Hepatic stellate cell (primary cell): ENCODE results near the gene FYB2.

Experiments
- DNase-seq: peaks from one replicate; pipeline ENCODE4 v3.0.0; 2011; ENCODE audit warnings: low spot score

Gene FYB2

DNA sequence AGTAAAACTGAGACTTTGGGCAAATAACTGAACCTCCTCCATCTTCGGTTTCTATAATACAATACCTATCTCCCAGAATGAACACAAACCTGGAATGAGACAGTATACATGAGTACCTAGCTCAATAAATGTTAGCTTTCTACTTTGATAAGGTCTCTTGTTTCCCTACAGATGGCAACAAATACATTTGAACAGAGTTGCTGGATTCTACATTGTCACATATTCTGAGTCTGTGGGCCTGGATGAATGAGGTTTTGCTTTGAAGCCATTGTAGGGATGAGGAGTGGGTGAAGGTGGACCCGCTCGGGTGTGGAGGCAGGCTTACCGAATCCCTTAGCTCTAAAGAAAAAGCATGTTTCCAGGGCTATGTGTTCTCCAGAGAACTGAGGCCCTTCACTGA lies 13.9 kb upstream of the FYB2 start:
- DNase-seq: no peak

DNA sequence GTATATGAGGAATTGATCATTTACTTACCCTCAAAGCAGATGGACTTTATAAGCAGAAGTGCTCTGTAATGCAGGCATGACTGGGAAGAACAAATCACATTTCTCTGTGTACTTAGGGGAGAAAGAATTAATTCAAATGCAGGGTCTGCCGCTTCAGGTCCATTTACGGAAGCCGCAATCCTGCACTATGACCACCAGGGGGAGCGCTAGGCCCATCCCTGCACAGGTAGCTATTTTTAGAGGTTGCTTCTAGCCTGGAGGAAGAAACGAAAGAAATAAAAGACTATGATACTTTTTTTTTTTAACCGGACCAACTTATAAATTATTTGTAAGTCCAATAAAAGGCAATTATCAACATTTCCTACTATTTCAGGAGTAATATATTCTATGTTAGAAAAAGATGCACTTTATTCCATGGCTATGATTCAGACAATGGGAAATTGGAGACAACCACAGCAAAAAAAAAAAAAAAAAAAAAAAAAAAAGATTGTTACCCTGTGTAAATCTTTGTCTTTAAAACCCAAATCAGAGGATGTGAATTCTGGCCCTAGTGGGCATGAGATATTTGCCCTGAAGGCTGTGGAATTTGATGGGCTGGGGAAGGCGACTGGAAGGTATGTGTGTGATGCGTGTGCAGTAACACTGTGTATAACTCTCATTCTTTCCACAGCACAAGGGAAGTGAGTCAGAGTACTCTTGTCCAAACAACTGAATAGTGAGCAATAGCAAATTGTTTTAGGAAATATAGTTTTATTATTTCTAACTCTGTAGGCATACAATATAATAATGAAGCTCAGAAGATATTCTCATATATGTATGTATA lies 12.9 kb upstream of the FYB2 start:
- DNase-seq: peak; percentile 74

DNA sequence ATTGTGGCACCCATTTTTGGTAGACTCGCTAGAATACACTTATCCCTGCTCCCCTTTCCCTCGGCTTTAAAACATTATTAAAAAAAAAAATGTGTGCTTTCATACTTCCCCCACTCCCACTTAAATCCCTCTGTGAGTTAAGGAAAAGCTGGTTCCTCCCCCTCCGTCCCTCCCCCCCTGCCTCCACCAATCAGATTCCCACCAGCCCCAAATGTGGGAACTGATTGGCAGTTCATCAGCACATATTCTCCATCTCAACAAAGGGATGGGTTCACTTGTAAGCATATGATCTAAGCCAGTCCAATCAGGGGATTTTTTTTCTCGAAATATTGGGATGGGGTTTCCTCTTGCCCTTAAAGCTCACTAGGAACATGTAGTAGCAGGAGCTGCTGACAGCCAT lies 10.8 kb upstream of the FYB2 start:
- no peak for DNase-seq

DNA sequence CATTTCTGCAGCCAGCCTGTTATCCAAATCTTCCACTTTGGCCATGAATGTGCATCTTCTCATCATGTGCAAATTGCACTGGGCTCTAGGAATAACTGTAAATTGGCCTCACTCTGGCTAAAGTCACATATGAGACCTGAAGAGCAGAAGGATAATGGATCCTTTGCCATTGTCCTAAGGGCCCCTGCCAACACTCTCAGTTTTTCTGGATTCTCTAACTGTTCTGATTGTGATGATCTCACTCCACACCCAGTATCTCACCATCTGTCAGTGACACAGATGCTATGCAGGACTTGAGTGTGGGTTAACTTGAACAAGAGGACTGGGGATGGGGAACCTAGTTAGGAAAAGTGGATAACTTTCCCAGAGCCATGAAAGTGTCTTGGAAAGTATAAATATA lies 8.5 kb upstream of the FYB2 start:
- no peak for DNase-seq

DNA sequence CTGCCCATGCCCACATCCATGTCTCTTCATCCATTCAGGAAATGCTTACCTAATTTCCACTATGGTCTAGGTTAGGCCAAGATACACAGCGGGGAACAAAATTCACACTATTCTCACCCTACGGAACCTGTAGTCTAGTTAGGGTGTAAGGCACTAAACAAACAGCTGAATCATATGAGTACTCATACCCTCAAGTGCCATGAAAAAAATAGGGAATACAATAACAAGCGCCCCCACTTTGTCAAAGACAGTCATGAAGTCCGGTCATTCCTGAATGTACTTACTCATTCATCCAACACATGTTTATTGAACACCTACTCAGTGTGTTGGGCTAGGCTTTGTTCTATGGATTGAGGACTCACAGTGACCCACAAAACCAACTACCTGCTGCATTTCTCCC lies 6.2 kb upstream of the FYB2 start:
- no peak for DNase-seq

DNA sequence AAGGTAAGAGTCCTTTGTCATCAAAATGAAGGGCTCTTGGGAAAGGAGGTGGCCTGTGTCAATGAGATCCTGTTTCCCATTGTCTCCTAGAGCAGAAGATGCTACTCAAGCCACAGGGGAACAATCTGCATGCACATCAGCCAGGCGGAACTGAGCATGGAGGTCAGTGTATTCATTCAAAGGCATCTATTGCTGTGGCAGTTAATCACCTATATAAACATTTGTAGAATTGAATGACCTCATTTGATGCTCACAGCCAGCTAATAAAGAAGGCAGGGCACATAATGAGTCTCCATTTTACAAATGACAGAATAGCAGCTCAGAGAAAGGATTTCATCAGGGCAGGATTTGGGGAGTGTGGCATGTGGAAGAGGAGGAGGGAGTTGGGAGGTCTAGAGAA lies 5.7 kb upstream of the FYB2 start:
- DNase-seq: no peak

DNA sequence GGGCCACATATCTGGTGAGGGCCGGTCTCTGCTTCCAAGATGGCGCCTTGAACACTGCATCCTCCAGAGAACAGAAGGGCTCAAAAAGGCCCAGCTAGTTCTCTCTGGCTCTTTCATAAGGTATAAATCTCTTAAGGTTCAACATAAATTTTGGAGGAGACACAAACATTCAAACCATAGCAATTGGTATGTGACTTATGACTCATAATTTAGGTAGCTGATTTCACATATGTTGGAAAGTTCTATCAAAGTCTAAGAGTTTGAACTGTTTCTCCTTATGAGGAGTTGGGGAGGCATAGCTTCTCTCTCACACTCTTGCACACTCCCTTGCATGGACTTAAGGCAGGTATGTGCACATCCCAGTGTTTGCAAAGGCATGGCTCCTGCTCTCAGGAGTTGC lies 5.1 kb upstream of the FYB2 start:
- no peak for DNase-seq

DNA sequence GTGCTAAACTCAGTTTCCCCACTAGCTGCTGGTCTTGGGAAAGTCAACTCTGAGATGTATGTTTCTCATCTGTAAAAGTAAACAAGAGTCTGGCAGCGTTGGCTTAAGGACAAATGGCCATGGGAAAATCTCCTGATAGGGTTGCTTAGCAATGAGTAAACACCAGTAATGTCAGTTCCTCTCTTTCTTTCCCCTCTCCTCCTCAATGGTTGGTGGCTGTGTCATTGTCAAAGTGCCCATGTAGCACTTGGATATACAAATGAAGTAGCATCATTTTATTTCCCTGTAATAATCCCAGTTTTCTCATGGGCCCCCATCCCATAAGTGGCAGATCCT lies 2.2 kb upstream of the FYB2 start:
- peak; percentile 38 for DNase-seq

DNA sequence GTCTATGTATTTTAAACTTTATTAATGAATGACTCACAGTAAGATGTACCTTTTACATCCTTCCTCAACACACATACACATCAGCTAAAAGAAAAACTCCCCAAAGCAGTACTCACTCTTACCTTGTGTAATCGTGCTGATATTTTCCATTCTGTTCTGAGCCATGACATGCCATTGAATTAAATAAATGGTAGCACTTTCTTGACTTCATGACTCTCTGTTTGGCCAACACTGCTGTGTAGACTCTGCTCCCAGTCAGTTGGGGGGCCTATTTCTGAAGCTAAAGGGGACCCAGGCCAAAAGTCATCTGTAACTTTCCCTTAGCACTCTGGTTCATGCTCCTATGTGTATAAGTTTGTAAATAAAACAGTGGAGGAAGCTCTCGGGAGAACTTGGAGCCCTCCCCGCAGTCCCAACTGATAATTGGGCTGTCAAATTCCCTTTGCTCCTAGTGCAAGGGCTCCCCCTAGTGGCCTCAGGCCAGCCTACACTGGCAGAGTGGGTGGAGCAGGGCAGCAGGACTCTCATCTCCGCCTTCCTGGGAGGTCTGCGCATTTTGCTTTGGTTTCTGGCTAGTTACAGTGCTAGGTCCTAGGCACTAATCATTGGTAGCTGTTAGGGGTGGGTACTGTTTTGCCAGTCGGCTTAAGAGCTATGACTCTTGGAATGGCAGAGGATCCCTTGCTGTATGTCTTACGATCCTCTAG lies 1.7 kb upstream of the FYB2 start:
- DNase-seq: peak; percentile 77

DNA sequence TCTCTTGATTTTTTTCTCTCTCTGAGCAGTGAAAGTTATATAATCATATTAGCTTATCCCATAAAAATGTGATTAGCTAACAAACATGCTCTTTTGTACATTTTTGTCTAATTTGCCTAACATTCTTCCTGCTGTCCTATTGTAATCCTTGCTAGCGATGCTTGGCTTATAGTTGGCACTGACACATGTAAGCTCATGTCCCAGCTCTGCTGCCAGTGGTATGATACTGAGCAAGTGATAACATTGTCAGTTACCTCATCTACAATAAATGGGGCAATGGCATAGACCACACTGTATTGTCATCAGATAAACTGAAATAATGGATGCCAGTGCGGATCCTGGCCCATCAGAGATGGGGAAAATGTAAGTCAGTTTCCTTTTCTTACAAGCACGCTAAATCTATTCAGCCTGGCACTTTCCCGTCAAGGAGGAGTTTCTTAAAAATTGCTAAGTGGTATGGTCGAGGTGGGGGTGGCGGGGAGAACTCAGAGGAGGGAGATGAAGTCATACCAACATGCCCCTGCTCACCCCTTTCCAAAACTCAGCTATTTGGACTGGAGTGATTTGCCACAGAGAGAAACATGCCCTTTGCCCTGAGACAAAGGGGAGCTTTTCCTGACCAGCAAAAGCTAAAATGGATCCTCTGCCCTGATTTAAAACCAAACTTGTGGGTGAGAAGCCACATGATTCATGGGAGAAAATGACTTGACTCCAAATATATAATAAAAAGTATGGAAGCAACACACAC lies 1.3 kb downstream of the FYB2 start:
- DNase-seq: no peak

DNA sequence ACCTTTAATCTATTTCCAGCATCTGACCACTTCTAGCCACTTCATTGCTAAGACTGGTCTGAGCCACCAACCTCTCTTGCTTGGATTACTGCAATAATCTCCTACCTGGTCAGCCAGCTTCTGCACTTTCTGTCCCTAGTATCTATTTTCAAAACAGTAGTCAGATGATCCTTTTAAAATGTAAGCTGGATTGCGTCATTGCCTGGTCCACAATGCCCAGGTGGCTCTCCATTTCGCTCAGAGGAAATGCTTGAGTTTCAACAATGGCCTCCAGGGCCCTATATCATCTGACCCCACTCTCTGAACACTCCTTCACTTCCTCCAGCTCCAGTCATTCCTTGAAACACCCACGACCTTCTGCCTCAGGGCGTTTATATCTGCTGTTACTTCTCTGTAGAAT lies 2.3 kb downstream of the FYB2 start:
- no peak for DNase-seq

DNA sequence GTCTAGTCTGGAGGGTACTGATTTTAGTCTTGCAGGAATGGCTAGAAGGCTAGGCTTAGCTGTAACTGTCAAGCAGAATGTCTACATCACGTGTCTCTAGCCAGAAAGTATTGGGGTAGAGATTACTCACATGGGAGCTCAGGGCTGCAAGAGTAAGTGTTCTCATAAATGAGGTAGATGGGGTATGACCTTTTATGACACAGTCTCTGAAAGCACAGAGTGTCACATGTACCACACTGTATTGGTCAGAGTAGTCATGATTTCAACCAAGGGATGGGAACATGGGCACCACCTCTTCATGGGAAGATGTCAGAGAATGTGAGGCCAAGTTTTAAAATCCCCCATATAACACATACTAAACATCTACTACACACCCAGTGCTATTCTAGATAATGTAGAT lies 2.9 kb downstream of the FYB2 start:
- DNase-seq: no peak

DNA sequence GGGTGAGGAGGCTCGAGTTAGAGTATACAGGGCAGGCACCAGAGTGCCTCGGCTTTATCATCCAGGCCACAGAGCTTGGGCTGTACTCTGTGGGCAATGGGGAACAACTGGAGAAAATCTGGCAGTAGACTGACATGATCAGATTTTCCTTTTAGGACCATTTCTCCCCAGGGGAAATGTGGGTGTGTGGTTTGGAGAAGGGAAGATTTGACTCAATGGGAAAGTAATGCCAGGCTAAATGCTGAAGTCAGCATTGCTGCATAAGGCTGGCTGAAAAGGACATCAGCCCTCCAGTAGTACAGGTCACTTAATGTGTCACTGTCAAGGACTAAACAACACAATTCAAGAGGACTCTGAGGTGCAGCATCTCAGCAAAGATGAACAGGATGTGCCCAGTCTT lies 5.0 kb downstream of the FYB2 start:
- no peak for DNase-seq

DNA sequence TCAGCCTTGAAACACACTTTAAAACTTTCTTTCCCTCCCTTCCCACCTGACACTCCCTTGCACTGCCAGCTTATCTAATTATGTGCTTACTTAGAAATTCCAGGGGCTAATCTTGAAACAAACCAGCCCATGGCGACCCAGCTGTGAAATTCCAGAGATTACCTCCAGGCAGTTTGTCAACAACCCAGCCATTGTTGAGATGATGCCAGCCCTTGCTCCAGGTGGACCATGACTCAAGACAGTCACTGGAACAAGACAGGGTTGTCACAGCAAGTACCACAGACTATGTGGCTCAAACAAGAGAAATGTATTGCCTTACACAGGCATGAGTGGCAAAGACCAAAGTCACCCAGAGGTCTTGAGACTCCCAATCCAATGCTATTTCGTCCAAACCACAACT lies 7.9 kb downstream of the FYB2 start:
- no peak for DNase-seq

DNA sequence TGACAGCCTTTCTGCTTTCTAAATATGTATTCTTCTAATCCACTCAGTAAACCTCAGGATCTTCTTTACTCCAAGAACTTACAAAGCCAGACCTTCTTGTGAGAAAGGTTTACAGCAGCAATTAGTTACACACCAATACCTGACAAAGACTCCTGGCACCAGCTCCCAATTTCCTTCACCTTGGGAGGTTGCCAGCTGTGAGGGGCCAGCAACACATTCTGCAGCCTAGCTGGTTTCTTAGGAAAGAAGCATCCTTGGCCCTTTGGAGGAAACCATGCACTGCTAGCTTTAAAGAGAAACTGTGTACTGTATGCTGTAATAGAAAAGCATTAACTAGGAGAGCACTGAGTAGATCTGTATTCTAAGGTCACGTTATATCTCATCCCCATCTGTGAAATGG lies 10.8 kb downstream of the FYB2 start:
- DNase-seq: no peak

DNA sequence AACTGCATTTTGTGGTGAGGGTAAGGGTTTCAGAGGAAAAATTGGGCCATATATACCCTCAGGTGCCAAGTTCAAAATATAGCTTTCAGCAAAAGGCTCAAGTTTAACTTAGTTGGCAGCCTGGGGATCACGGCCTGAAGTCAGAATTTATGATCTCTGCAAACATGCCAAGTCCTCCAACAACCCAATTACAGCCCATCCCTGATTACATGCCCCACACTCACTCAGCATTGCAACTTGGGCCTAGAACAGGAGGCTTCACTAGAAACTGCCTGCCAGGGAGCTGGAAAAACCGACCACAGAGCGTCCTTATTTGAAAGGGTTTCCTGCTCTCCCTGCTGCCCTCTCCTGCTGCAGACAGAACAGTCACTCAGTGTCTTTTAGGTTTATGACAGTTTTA lies 12.4 kb downstream of the FYB2 start:
- DNase-seq: no peak

DNA sequence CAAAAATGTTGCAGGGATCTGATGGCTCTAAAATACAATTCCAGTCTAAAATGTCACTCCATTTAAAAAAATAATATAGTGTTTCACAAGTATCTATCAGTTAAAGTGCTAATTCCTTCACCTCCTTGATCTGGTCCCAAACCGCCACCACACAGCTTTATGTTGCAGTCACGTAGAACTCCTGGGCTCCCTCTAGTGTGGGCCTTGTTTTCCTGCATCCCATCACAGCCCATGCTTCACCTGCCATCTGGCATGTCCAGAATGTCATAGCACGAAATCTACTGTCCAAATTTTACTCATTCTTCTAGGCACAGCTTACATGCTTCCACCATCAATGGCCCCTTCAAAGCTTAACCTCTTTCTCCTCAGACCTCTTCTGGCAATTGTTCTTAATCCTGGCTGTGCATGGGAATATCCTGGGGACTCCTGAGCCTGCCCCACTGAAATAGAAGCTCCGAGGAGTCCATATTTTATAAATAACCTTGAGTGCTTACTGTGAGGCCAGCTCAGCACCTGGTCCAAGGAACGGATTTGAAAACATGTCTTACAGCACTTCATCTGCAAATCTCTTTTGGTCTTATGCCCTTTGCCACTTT lies 15.5 kb downstream of the FYB2 start:
- DNase-seq: no peak

DNA sequence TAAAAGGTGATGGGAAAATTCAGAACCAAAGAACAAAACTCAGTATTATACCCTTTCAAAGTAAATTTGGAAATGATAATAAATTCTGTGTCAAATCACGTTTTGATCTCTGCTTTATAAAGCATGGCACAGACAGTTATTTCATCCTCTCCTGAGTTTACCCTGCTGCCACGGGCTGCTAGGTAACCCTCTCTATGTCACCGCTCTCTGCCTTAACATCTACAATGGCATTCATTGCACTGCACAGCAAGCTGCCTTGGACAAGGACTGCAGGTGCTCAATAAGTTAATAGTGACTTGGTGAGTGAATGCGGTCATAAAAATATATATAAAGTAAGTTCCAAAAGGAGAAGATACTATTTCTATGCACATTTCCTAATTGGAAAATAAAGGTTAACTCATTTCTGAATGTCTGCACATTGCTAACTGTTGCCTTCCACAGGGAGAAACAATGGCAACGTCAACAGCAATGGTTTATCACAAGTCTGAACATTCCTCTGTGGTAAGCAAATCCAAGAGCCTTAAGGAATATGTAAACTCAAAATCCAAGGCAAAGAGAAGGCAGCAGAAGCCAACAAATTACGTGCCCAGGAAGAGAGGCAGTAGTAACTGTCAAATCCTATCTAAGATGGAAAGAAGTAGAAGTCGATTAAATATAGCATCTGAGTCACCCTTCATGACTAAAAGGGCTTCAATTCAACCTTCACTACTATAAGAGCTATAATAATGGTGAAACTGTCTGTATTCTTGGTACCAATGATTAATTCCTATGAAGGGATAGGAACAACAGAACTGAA lies 19.4 kb downstream of the FYB2 start:
- no peak for DNase-seq

DNA sequence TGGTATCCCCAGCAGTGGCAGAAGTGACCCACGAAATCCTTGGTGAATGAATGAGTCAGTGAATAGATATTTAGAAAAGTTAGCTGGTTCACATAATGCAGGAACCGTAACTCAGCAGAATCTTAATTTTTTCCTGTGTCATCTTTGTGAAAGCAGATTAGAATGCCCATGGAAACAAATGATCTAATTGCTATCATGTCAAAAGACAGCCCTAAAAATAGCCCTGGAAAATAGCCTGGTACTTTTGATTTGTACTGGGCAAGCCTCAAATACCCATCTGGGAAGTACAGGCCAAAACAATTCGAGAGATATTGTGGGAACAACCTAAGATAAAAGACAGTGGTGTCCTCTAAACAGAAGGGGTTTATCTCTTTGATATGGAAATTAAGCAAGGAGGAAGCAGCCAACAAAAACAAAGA lies 21.1 kb downstream of the FYB2 start:
- DNase-seq: peak; percentile 24

DNA sequence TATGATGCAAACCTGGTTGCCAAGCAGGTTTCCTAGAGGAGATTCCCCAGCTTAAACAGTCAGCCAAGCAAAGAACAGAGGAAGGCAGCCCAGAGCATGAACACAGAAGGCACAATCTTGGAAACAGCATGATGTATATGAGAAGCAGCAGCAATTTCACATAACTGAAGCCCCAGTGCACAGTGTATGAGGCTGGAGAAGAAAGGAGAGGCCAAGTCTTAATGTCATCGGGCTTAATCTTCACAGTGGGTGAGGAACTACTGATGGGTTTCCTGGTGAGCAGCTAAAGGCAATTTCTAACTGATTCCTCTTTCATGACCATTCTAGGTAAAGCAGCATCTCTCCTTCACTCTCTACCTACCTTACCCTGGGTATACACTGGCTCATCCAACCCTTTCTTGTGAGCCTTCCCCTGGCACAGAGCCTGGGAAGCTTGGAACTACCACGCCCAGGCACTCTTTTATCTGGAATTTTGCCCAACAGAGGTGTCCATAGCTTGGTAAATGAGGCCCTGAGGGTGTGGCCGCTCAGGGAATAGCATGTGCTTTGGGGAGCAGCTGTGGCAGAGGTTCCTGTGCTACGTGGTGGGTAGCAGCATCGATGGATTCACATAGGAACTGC lies 22.0 kb downstream of the FYB2 start:
- DNase-seq: no peak

DNA sequence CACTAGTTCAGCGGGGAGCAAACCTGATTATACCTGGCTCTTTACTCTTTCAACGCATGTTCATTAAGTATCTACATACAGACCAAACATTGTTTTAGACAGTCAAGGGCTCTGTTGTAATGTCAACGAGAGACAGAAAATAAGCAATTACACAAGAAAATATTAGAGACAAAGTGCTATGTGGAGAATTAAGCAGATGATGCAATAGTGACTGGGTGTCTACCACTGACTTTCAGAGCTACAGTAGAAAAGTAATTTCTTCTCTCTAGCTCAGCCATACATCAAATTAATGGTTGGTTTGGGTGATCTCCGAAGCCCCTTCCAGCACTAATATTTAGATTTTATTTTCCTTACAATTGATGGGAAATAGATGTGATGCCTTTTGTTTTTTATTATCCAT lies 23.3 kb downstream of the FYB2 start:
- DNase-seq: no peak

DNA sequence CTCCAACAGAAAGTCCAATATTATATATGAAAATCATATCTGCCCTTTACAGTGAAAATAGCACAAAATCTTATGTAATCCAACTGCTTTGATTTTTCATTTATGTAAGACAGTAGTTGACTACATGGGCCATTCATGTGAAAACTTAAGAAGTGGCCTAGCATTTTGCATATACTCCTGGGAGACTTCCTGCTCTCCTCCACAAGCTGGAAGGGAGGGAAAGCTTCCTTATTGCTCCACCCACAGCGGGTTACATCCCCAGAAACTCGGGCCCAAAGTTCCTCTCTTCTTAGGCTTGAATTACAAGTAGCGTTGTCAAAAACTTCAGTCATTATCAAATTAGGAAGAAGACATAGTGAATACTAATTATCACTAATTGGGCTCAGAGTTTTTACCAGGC lies 29.2 kb downstream of the FYB2 start:
- no peak for DNase-seq
